ENCODE measurements around the gene PPEF1.
"Not testable (repeated sequence)": the region's sequence is repeated elsewhere in the genome, so short reads cannot be mapped to it uniquely, and the experiment has no call there.

PPEF1 gene

GRCh38 chrX:18702362-18703195 is 4.9 kb upstream of the PPEF1 start:
- no peak for DNase-seq

- no peak for DNase-seq
These were observed 2.4 kb downstream of the PPEF1 start for GRCh38 chrX:18709833-18710232.

GRCh38 chrX:18714910-18715309 is 7.5 kb downstream of the PPEF1 start:
- no peak for DNase-seq

- DNase-seq, result no peak
These were observed 12.4 kb downstream of the PPEF1 start for GRCh38 chrX:18719852-18720251.

- DNase-seq, result no peak
These were observed 14.4 kb downstream of the PPEF1 start for GRCh38 chrX:18721683-18722499.

GRCh38 chrX:18722500-18723071 is 15.1 kb downstream of the PPEF1 start:
- DNase-seq, result no peak

GRCh38 chrX:18725310-18725943 is 18.0 kb downstream of the PPEF1 start:
- no peak for DNase-seq

GRCh38 chrX:18733287-18733686 is 25.8 kb downstream of the PPEF1 start:
- DNase-seq, result no peak

GRCh38 chrX:18739609-18740008 is 32.2 kb downstream of the PPEF1 start:
- DNase-seq, result not testable (repeated sequence)

- DNase-seq, result no peak
These were observed 41.1 kb downstream of the PPEF1 start for GRCh38 chrX:18748499-18748898.

GRCh38 chrX:18753631-18754030 is 46.2 kb downstream of the PPEF1 start:
- no peak for DNase-seq

- DNase-seq, result no peak
These were observed 48.2 kb downstream of the PPEF1 start for GRCh38 chrX:18755651-18756050.

GRCh38 chrX:18757956-18758932 is 50.8 kb downstream of the PPEF1 start:
- DNase-seq, result no peak

- DNase-seq, result no peak
These were observed 54.3 kb downstream of the PPEF1 start for GRCh38 chrX:18761750-18762149.

- DNase-seq, result not testable (repeated sequence)
These were observed 55.7 kb downstream of the PPEF1 start for GRCh38 chrX:18763106-18763505.

- no peak for DNase-seq
These were observed 61.9 kb downstream of the PPEF1 start for GRCh38 chrX:18769364-18769763.

GRCh38 chrX:18769812-18770573 is 62.5 kb downstream of the PPEF1 start:
- no peak for DNase-seq

- DNase-seq, result no peak
These were observed 82.5 kb downstream of the PPEF1 start for GRCh38 chrX:18789916-18790315.

GRCh38 chrX:18792828-18793227 is 85.4 kb downstream of the PPEF1 start:
- DNase-seq, result no peak

GRCh38 chrX:18793601-18794089 is 86.2 kb downstream of the PPEF1 start:
- no peak for DNase-seq

- no peak for DNase-seq
These were observed 89.7 kb downstream of the PPEF1 start for GRCh38 chrX:18797141-18797540.

Data from DMS153 (cell line).